T-helper 1 cell treated with Interleukin-12 subunit alpha and Interleukin-12 subunit beta and Interleukin-4 antibody, amounts not matched to agents 30 μg/mL and 1 μg/mL, for 36 hours (primary cell): ENCODE measurements around the gene RPS19BP1.

Experiments used
- H3K27ac Mint-ChIP-seq: one replicate; pipeline ENCODE4 v1.8.0; 2021; ENCODE audit warnings: mild to moderate bottlenecking, mixed read lengths
- H3K27me3 Mint-ChIP-seq: one replicate; pipeline ENCODE4 v1.8.0; 2021; ENCODE audit warnings: low read depth, mixed read lengths
- H3K36me3 Mint-ChIP-seq: one replicate; pipeline ENCODE4 v1.8.0; 2021; ENCODE audit warnings: low read depth, mixed read lengths
- H3K4me1 Mint-ChIP-seq: one replicate; pipeline ENCODE4 v1.8.0; 2021; ENCODE audit warnings: low read depth, mixed read lengths
- H3K4me3 Mint-ChIP-seq: one replicate; pipeline ENCODE4 v1.8.0; 2021; ENCODE audit warnings: mild to moderate bottlenecking, moderate library complexity, mixed read lengths
- H3K9me3 Mint-ChIP-seq: one replicate; pipeline ENCODE4 v1.8.0; 2021; ENCODE audit warnings: mixed read lengths

RPS19BP1 gene

GRCh38 chr22:39488563-39489083 lies 43.9 kb downstream of the RPS19BP1 start:
- Mint-ChIP-seq H3K27me3 (no peaks in the 10 kb centered on the region), H3K4me3 (no peak overlapping the region), H3K27ac (no peak overlapping the region), H3K36me3 (no peaks in the 10 kb centered on the region), H3K9me3 (no peaks in the 10 kb centered on the region), H3K4me1 (peaks cover 9% of the 10 kb centered on the region)

DNA sequence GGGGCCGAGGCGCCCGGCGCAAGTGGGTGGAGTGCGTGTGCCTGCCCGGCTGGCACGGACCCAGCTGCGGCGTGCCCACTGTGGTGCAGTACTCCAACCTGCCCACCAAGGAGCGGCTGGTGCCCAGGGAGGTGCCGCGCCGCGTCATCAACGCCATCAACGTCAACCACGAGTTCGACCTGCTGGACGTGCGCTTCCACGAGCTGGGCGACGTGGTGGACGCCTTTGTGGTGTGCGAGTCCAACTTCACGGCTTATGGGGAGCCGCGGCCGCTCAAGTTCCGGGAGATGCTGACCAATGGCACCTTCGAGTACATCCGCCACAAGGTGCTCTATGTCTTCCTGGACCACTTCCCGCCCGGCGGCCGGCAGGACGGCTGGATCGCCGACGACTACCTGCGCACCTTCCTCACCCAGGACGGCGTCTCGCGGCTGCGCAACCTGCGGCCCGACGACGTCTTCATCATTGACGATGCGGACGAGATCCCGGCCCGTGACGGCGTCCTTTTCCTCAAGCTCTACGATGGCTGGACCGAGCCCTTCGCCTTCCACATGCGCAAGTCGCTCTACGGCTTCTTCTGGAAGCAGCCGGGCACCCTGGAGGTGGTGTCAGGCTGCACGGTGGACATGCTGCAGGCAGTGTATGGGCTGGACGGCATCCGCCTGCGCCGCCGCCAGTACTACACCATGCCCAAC lies 44.6 kb downstream of the RPS19BP1 start:
- Mint-ChIP-seq H3K9me3 (no peaks in the 10 kb centered on the region), H3K27me3 (no peaks in the 10 kb centered on the region), H3K27ac (no peak overlapping the region), H3K4me3 (no peak overlapping the region), H3K36me3 (no peaks in the 10 kb centered on the region), H3K4me1 (peaks cover 5% of the 10 kb centered on the region)

GRCh38 chr22:39486951-39487825 lies 45.4 kb downstream of the RPS19BP1 start:
- Mint-ChIP-seq H3K36me3 (no peaks in the 10 kb centered on the region), H3K9me3 (no peaks in the 10 kb centered on the region), H3K27ac (no peak overlapping the region), H3K4me3 (no peak overlapping the region), H3K4me1 (peaks cover 5% of the 10 kb centered on the region), H3K27me3 (no peaks in the 10 kb centered on the region)

DNA sequence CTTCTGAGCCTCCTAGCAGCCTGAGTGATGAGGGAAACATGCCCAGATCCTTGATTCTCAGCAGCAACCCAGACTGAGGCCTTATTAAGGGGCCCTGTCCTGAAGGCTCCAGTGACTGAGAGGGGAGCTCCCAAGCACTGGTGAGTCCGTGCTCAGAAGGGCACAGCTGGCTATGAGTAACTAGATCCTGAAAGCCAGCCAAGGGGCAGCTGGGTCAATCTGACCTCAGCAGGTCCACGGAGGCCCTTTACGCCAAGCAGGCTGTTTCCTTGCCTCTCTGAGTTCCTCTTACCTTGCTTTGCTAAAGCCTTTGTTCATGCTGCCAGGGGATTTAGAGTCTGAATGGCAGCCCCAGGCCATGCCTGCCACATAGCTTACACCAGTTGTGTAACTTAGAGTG lies 49.8 kb downstream of the RPS19BP1 start:
- Mint-ChIP-seq H3K27me3 (no peaks in the 10 kb centered on the region), H3K36me3 (no peaks in the 10 kb centered on the region), H3K4me3 (no peak overlapping the region), H3K9me3 (no peaks in the 10 kb centered on the region), H3K4me1 (no peaks in the 10 kb centered on the region), H3K27ac (no peak overlapping the region)

DNA sequence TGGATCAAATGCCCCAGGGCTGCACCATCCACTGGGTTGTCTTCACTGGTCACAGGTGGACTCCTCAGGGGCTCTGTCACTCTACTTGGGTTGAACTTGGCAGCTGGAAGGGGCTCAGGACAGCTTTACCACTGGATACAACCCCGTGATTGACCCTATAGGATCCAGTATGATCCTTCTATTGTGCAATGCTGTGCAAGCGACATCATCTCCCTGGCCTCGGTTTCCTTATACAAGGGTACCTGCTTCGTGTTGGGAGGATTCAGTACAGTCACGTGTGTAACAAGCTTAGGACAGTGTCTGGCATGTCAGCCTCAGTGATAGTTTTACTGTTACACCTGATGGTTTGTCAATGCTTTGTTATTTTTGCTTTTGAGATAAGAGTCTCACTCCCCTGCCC lies 51.0 kb downstream of the RPS19BP1 start:
- H3K27ac Mint-ChIP-seq, result no peak overlapping the region
- H3K4me1 Mint-ChIP-seq, result no peaks in the 10 kb centered on the region

GRCh38 chr22:39481054-39481453 lies 51.5 kb downstream of the RPS19BP1 start:
- Mint-ChIP-seq H3K4me3 (no peak overlapping the region), H3K27me3 (no peaks in the 10 kb centered on the region), H3K27ac (no peak overlapping the region), H3K36me3 (no peaks in the 10 kb centered on the region), H3K9me3 (no peaks in the 10 kb centered on the region), H3K4me1 (no peaks in the 10 kb centered on the region)

More for the DNA sequence above, 51.0 kb downstream of the RPS19BP1 start:
- Mint-ChIP-seq H3K4me3 (no peak overlapping the region), H3K27me3 (no peaks in the 10 kb centered on the region), H3K36me3 (no peaks in the 10 kb centered on the region), H3K9me3 (no peaks in the 10 kb centered on the region)

DNA sequence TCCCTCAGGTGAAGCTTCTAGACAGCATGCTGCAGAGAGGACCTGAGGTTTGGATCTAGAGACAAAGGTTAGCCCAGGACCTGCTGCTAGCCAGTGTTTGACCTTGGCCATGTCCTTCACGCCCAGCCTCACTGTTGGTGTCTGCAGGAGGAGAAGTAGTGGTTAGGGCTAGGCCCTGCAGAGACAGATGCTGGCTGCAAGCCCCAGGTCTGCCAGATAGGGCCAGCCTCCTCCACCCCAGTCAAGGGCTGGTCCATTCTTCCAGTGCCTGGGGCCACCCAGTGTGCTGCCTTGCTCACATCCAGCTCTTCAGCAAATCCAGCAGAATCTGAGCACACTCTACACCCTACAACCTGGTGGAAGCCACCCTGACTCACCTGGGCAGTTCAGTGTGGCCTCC lies 52.0 kb downstream of the RPS19BP1 start:
- H3K27me3 Mint-ChIP-seq, result no peaks in the 10 kb centered on the region

GRCh38 chr22:39479254-39479653 lies 53.3 kb downstream of the RPS19BP1 start:
- no peaks in the 10 kb centered on the region for H3K27me3 Mint-ChIP-seq
- H3K36me3 Mint-ChIP-seq, result no peaks in the 10 kb centered on the region
- H3K4me1 Mint-ChIP-seq, result no peaks in the 10 kb centered on the region
- H3K27ac Mint-ChIP-seq, result no peak overlapping the region
- no peak overlapping the region for H3K4me3 Mint-ChIP-seq
- H3K9me3 Mint-ChIP-seq, result no peaks in the 10 kb centered on the region

More for the DNA sequence above, 52.0 kb downstream of the RPS19BP1 start:
- Mint-ChIP-seq H3K27ac (no peak overlapping the region), H3K9me3 (no peaks in the 10 kb centered on the region), H3K4me1 (no peaks in the 10 kb centered on the region), H3K4me3 (no peak overlapping the region), H3K36me3 (no peaks in the 10 kb centered on the region)
